Caco-2 (cell line): ENCODE data around the gene NLGN1. TPM values are rescaled to one million over a fixed set of nuclear protein-coding genes. Genes with fewer than 3 reads are reported as not detected.

Source experiments
- BruUV-seq: library from RNA; stranded (reverse); fragments of 400-500 nt; replicated peaks from 2 replicates; lab custom pipeline; 2021; lab: Mats Ljungman, UMichigan
- CTCF ChIA-PET: fragments of 300-600 bp; sonication (Branson Sonifier 250); formaldehyde crosslinking; loops from one replicate; lab custom pipeline; 2022; ENCODE audit warnings: antibody characterized with exemption; lab: Charles Lee
- POLR2A ChIA-PET: fragments of 300-600 bp; sonication (Branson Sonifier 250); formaldehyde crosslinking; loops from one replicate; lab custom pipeline; 2022; ENCODE audit warnings: antibody characterized with exemption; lab: Charles Lee
- DNase-seq, 2 experiments: peaks; one replicate each; pipeline versions ENCODE4 v3.0.0 to v3.0.0-alpha.2; 2020 to 2022
- H3K27me3 ChIP-seq: replicated peaks from 2 replicates; pipeline ENCODE4 v1.6.0; 2011; ENCODE audit warnings: low read length; ENCODE audit not compliant: control insufficient read depth, insufficient read depth
- H3K36me3 ChIP-seq: 2 replicates; pipeline ENCODE4 v1.5.1; 2011; ENCODE audit warnings: low read length; ENCODE audit not compliant: control insufficient read depth, insufficient read depth
- H3K4me1 ChIP-seq: fragments of 250-450 bp; sonication (Bioruptor Pico); 2 replicates; pipeline ENCODE4 v1.5.1; 2020; ENCODE audit warnings: mild to moderate bottlenecking
- H3K4me3 ChIP-seq: 2 replicates; pipeline ENCODE4 v1.5.1; 2011; ENCODE audit warnings: low read depth, mild to moderate bottlenecking, control low read depth, low read length
- H3K9me3 ChIP-seq: fragments of 250-450 bp; sonication (Bioruptor Pico); 2 replicates; pipeline ENCODE4 v1.5.1; 2020; ENCODE audit warnings: mild to moderate bottlenecking, moderate library complexity
- H3K27ac Mint-ChIP-seq: one replicate; pipeline ENCODE4 v1.8.0; 2022; ENCODE audit warnings: mixed read lengths; ENCODE audit not compliant: unreplicated experiment
- H3K27me3 Mint-ChIP-seq: one replicate; pipeline ENCODE4 v1.8.0; 2022; ENCODE audit warnings: mixed read lengths; ENCODE audit not compliant: insufficient read depth, unreplicated experiment
- H3K36me3 Mint-ChIP-seq: one replicate; pipeline ENCODE4 v1.8.0; 2022; ENCODE audit warnings: mild to moderate bottlenecking, mixed read lengths; ENCODE audit not compliant: insufficient read depth, unreplicated experiment
- H3K4me1 Mint-ChIP-seq: one replicate; pipeline ENCODE4 v1.8.0; 2022; ENCODE audit warnings: low read depth, mixed read lengths; ENCODE audit not compliant: unreplicated experiment
- H3K4me3 Mint-ChIP-seq: one replicate; pipeline ENCODE4 v1.8.0; 2022; ENCODE audit warnings: mild to moderate bottlenecking, moderate library complexity, mixed read lengths; ENCODE audit not compliant: unreplicated experiment
- H3K9me3 Mint-ChIP-seq: one replicate; pipeline ENCODE4 v1.8.0; 2022; ENCODE audit warnings: mixed read lengths; ENCODE audit not compliant: unreplicated experiment
- CTCF ChIP-seq, 2 experiments: fragments of 200-600 bp in 1 of 2; IDR thresholded peaks; 1 replicate in 1 of 2; 2 replicates in 1 of 2; pipeline versions ENCODE4 v1.5.1 to v1.8.0; 2011 to 2022; ENCODE audit warnings: antibody characterized with exemption in 1 of 2, control low read depth in 1 of 2, inconsistent platforms in 1 of 2, low read depth in 1 of 2, low read length in 1 of 2, mild to moderate bottlenecking in 1 of 2, moderate library complexity in 1 of 2; ENCODE audit not compliant: insufficient read depth in 1 of 2, severe bottlenecking in 1 of 2, unreplicated experiment in 1 of 2
- intact Hi-C: fragments of 100-400 bp; cut with micrococcal nuclease; formaldehyde crosslinking; loops from one replicate; pipeline ENCODE4 v1.10.0; 2022; ENCODE audit not compliant: unreplicated experiment
- total RNA-seq: library from RNA; stranded (reverse); gene quantifications from 2 replicates; pipeline ENCODE4 v1.2.3, GENCODE V29; 2022

NLGN1 gene
- total RNA-seq, 1 experiment from 2014 or later = not detected

DNA sequence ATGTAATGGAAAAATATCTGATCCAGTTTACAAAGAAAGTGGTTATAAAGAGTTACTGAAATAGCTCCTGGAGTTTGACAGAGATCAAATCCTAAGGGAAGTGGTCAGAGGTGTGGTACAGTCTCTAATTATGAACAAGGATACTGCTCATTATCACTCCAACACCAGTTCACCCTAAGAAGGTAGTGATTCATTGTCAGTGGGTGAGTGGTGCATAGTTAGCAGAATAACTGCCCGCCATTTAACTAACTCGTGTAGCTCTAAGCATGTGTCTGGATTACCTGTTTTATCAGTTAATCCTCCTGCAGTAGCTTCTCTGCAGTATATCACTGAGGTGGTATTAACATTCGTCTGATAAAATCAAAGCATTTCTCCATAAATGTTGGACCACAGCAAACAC lies 700.1 kb downstream of the NLGN1 start:
- Mint-ChIP-seq H3K4me1 (no peaks in the 10 kb centered on the region), H3K4me3 (no peak overlapping the region), H3K9me3 (no peaks in the 10 kb centered on the region), H3K27ac (no peak overlapping the region), H3K27me3 (no peaks in the 10 kb centered on the region), H3K36me3 (no peaks in the 10 kb centered on the region)
- Histone ChIP-seq H3K27me3 (no peaks in the 10 kb centered on the region), H3K4me1 (no peaks in the 10 kb centered on the region), H3K4me3 (no peak overlapping the region), H3K9me3 (no peaks in the 10 kb centered on the region), H3K36me3 (no peaks in the 10 kb centered on the region)
- POLR2A ChIA-PET = no interaction called here
- BruUV-seq = no TSS peak
- CTCF ChIA-PET = no interaction called here
- no peak for DNase-seq
- intact Hi-C loops = no loop called here
- no peak for TF ChIP-seq CTCF (IDR thresholded peaks at IDR 0.05; ENCODE audit: insufficient read depth in 1 of 2, low read depth in 1 of 2, low read length in 1 of 2, severe bottlenecking in 1 of 2, unreplicated experiment in 1 of 2)

DNA sequence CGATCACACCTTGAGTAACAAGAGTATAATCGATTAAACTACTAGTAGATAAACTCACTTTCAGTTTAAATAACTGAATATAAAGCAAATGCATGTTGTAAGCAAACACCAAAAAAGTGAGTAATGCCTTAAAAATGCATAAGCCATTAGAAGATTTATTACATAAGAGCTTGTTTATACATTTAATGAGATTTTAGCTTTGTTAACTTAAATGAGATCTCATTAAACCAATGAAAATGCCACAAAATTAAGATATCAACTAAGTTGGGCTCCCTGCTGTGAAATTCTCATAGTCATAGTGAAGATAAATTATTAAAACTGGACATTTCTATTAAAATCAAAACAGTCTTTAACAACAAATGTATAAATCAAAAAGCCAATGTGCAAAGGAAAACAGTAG lies 701.2 kb downstream of the NLGN1 start:
- H3K27me3 Mint-ChIP-seq = no peaks in the 10 kb centered on the region

DNA sequence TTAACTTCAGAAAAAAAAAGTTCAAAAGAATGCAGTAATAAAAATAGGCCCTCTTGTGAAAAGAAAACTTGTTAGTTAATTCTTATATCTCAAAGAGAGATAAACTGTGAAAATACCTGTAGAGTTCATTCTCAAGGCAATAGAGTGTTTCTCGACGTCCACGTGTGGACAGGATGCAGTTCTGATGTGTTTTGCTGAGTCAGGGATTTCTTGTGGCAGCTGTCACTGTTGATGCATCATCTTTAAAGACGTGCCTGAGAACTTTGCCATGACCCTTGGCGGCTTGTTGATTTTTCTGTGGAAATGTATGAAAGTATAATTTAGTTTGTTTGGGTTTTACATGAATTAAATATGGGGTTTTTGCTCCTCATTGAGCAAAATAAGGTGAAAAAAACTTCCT lies 702.2 kb downstream of the NLGN1 start:
- no peaks in the 10 kb centered on the region for H3K9me3 Mint-ChIP-seq

More for the DNA sequence above, 701.2 kb downstream of the NLGN1 start:
- no peak overlapping the region for H3K4me3 ChIP-seq
- Mint-ChIP-seq H3K27ac (no peak overlapping the region), H3K4me3 (no peak overlapping the region), H3K36me3 (no peaks in the 10 kb centered on the region), H3K4me1 (no peaks in the 10 kb centered on the region), H3K9me3 (no peaks in the 10 kb centered on the region)
- H3K9me3 ChIP-seq = no peaks in the 10 kb centered on the region
- H3K27me3 ChIP-seq = no peaks in the 10 kb centered on the region
- ChIA-PET POLR2A (no interaction called here), CTCF (no interaction called here)
- no TSS peak for BruUV-seq
- no peak for TF ChIP-seq CTCF (IDR thresholded peaks at IDR 0.05; ENCODE audit: insufficient read depth in 1 of 2, low read depth in 1 of 2, low read length in 1 of 2, severe bottlenecking in 1 of 2, unreplicated experiment in 1 of 2)
- H3K36me3 ChIP-seq = no peaks in the 10 kb centered on the region
- intact Hi-C loops = no loop called here
- no peaks in the 10 kb centered on the region for H3K4me1 ChIP-seq
- DNase-seq = no peak

More for the DNA sequence above, 702.2 kb downstream of the NLGN1 start:
- intact Hi-C loops = no loop called here
- BruUV-seq = no TSS peak
- ChIA-PET POLR2A (no interaction called here), CTCF (no interaction called here)
- no peak for TF ChIP-seq CTCF (IDR thresholded peaks at IDR 0.05; ENCODE audit: insufficient read depth in 1 of 2, low read depth in 1 of 2, low read length in 1 of 2, severe bottlenecking in 1 of 2, unreplicated experiment in 1 of 2)
- Mint-ChIP-seq H3K27ac (no peak overlapping the region), H3K4me1 (no peaks in the 10 kb centered on the region), H3K36me3 (no peaks in the 10 kb centered on the region), H3K4me3 (no peak overlapping the region), H3K27me3 (no peaks in the 10 kb centered on the region)
- Histone ChIP-seq H3K4me1 (no peaks in the 10 kb centered on the region), H3K4me3 (no peak overlapping the region), H3K27me3 (no peaks in the 10 kb centered on the region), H3K36me3 (no peaks in the 10 kb centered on the region), H3K9me3 (no peaks in the 10 kb centered on the region)
- DNase-seq = no peak
